Neuronal stem cell (in vitro differentiated cells): ENCODE data around the gene RCOR2.

Experiments
- DNase-seq: peaks from one replicate; pipeline ENCODE4 v3.0.0-alpha.2; 2013; ENCODE audit warnings: low spot score
- H2AFZ ChIP-seq: one replicate; pipeline ENCODE4 v1.6.1; 2013; ENCODE audit warnings: mild to moderate bottlenecking, low read length, inconsistent platforms
- H2AK5ac ChIP-seq: 2 replicates; pipeline ENCODE4 v1.6.1; 2013; ENCODE audit warnings: low read depth, mild to moderate bottlenecking, inconsistent platforms, low read length, moderate library complexity, mixed read lengths
- H2BK120ac ChIP-seq: 2 replicates; pipeline ENCODE4 v1.6.1; 2013; ENCODE audit warnings: low read depth, mild to moderate bottlenecking, inconsistent platforms, low read length, moderate library complexity, mixed read lengths
- H2BK12ac ChIP-seq: one replicate; pipeline ENCODE4 v1.6.1; 2013; ENCODE audit warnings: low read length, inconsistent platforms
- H2BK15ac ChIP-seq: 2 replicates; pipeline ENCODE4 v1.6.1; 2013; ENCODE audit warnings: mild to moderate bottlenecking, low read length, inconsistent platforms, mixed read lengths
- H2BK5ac ChIP-seq: one replicate; pipeline ENCODE4 v1.6.1; 2013; ENCODE audit warnings: inconsistent platforms, mild to moderate bottlenecking, low read length, moderate library complexity
- H3K14ac ChIP-seq: one replicate; pipeline ENCODE4 v1.6.1; 2013; ENCODE audit warnings: low read length, inconsistent platforms
- H3K18ac ChIP-seq: 2 replicates; pipeline ENCODE4 v1.6.1; 2013; ENCODE audit warnings: low read length, inconsistent platforms
- H3K23ac ChIP-seq: 2 replicates; pipeline ENCODE4 v1.6.1; 2013; ENCODE audit warnings: low read depth, mild to moderate bottlenecking, mixed read lengths, low read length, inconsistent platforms; ENCODE audit not compliant: poor library complexity
- H3K27ac ChIP-seq: replicated peaks from 3 replicates; pipeline ENCODE4 v1.5.1; 2013; ENCODE audit warnings: low read length, inconsistent platforms
- H3K27me3 ChIP-seq, 3 experiments: 2 replicates each; pipeline ENCODE4 v1.6.1; 2013; ENCODE audit warnings: low read length in 3 of 3, mild to moderate bottlenecking in 2 of 3, inconsistent platforms in 1 of 3, low read depth in 1 of 3, mixed read lengths in 1 of 3, moderate library complexity in 1 of 3; ENCODE audit not compliant: control insufficient read depth in 3 of 3, insufficient read depth in 3 of 3
- H3K36me3 ChIP-seq, 2 donors: replicated peaks in 1 of 2; 2 replicates each; pipeline ENCODE4 v1.6.1; 2013; ENCODE audit warnings: low read length in 2 of 2; ENCODE audit not compliant: control insufficient read depth in 2 of 2, insufficient read depth in 2 of 2
- H3K4ac ChIP-seq: 2 replicates; pipeline ENCODE4 v1.6.1; 2013; ENCODE audit warnings: inconsistent platforms, mild to moderate bottlenecking, low read length, moderate library complexity
- H3K4me1 ChIP-seq, 2 donors: 1 replicate in 1 of 2; 2 replicates in 1 of 2; pipeline ENCODE4 v1.6.1; 2013; ENCODE audit warnings: low read length in 2 of 2, low read depth in 1 of 2; ENCODE audit not compliant: control insufficient read depth in 2 of 2, insufficient read depth in 1 of 2
- H3K4me2 ChIP-seq: one replicate; pipeline ENCODE4 v1.6.1; 2013; ENCODE audit warnings: mild to moderate bottlenecking, low read length, inconsistent platforms; ENCODE audit not compliant: insufficient read depth, poor library complexity, severe bottlenecking
- H3K4me3 ChIP-seq, 2 donors: 2 replicates each; pipeline ENCODE4 v1.5.1; 2013; ENCODE audit warnings: low read length in 2 of 2, mild to moderate bottlenecking in 2 of 2, inconsistent platforms in 1 of 2, moderate library complexity in 1 of 2
- H3K79me1 ChIP-seq: one replicate; pipeline ENCODE4 v1.6.1; 2013; ENCODE audit warnings: low read depth, mild to moderate bottlenecking, inconsistent platforms, low read length, moderate library complexity
- H3K9ac ChIP-seq: one replicate; pipeline ENCODE4 v1.6.1; 2013; ENCODE audit warnings: mild to moderate bottlenecking, low read depth, low read length, inconsistent platforms; ENCODE audit not compliant: poor library complexity
- H3K9me3 ChIP-seq, 2 donors: replicated peaks in 1 of 2; 2 replicates each; pipeline versions ENCODE3 to v1.6.1; 2013; ENCODE audit warnings: low read length in 2 of 2, mild to moderate bottlenecking in 2 of 2, inconsistent platforms in 1 of 2, low read depth in 1 of 2, mixed read lengths in 1 of 2, moderate library complexity in 1 of 2; ENCODE audit not compliant: control insufficient read depth in 2 of 2, insufficient read depth in 1 of 2
- H4K8ac ChIP-seq: one replicate; pipeline ENCODE4 v1.6.1; 2013; ENCODE audit warnings: low read depth, mild to moderate bottlenecking, inconsistent platforms, low read length, moderate library complexity
- H4K91ac ChIP-seq: one replicate; pipeline ENCODE4 v1.6.1; 2013; ENCODE audit warnings: low read length, low read depth, mild to moderate bottlenecking, inconsistent platforms; ENCODE audit not compliant: poor library complexity
- WGBS, 2 donors: extraction: QIAGEN DNeasy Blood & Tissue Kit; methylation state at CpG; one replicate each; pipeline ENCODE4 v1.1.7; 2013; ENCODE audit warnings: missing lambda C conversion rate in 2 of 2, mixed read lengths in 1 of 2; ENCODE audit not compliant: insufficient read length in 2 of 2, insufficient replicate concordance in 1 of 2; ENCODE audit errors: extremely low coverage in 2 of 2; 5-methylcytosine and 5-hydroxymethylcytosine counted together

Gene RCOR2

DNA sequence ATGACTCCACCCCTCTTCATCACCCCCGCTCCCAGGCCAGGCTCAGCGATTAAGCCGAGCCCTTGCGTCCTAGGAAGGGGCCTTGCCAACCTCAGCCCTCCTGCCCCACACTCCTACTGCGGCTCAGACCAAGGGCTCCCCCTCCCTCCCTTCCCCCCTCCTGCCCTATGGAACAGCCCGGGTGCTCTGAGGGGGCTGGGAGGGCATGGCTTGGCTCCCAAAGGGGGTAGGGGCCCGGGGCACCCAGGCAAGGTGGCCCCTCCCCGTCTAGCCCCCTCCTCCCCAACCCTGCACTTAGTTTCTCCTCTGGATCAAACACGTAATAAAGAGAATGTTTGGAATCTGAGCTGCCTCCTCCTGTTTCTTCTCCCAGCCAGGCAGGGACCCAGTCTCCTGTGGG, 6.3 kb downstream of the RCOR2 start:
- Histone ChIP-seq H3K27ac (peak overlapping the region; percentile 82), H3K4me1 (peaks cover 40 to 42% of the 10 kb centered on the region in 2 donors), H3K9ac (peak overlapping the region; percentile 24), H2BK5ac (no peak overlapping the region), H3K9me3 (no peaks in the 10 kb centered on the region), H3K36me3 (peaks cover 29 to 71% of the 10 kb centered on the region in 2 donors), H2BK120ac (no peak overlapping the region), H2BK12ac (no peak overlapping the region), H3K27me3 (no peaks in the 10 kb centered on the region), H3K18ac (no peak overlapping the region), H2BK15ac (no peak overlapping the region), H3K4ac (no peak overlapping the region), H2AFZ (no peak overlapping the region), H3K4me2 (no peak overlapping the region), H3K14ac (no peak overlapping the region), H3K79me1 (peaks cover 20% of the 10 kb centered on the region), H2AK5ac (peak overlapping the region; percentile 92), H3K4me3 (no peak overlapping the region), H4K91ac (no peak overlapping the region), H4K8ac (no peak overlapping the region), H3K23ac (no peak overlapping the region)
- WGBS, 2 donors: no CpG with 5 or more reads among the region's 9 CpGs
- no peak for DNase-seq

DNA sequence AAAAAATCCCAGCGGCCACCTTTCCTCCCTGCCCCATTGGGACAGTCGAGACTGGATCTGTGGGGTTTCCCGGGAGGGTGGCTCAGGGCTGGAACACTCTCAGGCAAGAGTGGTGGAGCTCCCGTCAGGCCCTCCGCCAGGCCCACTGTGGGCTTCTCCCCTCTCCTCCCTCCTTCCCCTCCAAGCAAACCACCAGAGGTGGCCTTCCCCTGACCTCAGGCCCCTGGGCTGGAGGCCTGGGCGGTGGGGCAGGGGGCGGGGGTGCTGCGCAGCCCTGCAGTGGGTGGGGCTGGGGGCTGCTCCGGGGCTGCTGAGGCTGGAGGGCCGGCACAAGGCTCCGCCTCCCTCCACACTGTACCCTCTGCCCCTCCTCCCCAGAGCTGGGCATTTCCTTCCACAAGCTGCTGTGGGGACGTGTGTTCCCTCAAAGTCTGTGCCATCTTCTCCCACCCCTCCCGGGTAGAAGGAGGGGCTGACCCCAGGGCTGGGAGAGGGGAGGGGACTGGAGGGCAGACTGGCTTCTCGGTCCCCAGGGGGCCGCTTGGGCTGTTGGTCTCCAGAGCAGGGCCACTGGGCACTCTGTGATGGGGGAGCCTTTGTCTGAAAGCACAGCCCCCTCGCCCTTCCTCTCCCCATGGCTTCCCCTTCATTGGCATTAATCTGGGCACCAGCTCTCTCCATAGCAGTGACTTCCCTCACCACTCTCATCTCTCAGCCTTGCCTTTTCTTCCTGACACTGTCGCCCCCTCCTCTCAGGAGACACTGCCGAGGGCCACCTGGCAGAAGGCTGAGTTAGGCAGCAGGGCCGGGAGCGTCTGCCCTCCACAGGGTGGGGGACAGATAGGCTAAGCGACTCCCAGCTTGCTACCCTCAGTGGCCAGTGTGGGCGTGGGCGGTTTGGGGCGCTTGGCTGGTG, 7.1 kb downstream of the RCOR2 start:
- Histone ChIP-seq H2BK5ac (peak overlapping the region; percentile 69), H3K4me2 (peak overlapping the region; percentile 32), H4K91ac (no peak overlapping the region), H4K8ac (no peak overlapping the region), H3K9ac (peak overlapping the region; percentile 65), H3K23ac (peak overlapping the region; percentile 83), H3K4me3 (no peak overlapping the region), H2BK12ac (no peak overlapping the region), H3K27me3 (no peaks in the 10 kb centered on the region), H3K4ac (no peak overlapping the region), H2AFZ (no peak overlapping the region), H2BK120ac (no peak overlapping the region), H3K9me3 (no peaks in the 10 kb centered on the region), H3K18ac (peak overlapping the region; percentile 88), H3K14ac (no peak overlapping the region), H3K4me1 (peaks cover 38% of the 10 kb centered on the region in 2 donors), H3K36me3 (peaks cover 29 to 75% of the 10 kb centered on the region in 2 donors), H3K27ac (peak overlapping the region; percentile 73), H3K79me1 (peaks cover 16% of the 10 kb centered on the region), H2BK15ac (no peak overlapping the region), H2AK5ac (peak overlapping the region; percentile 20)
- no CpG with 5 or more reads among the region's 24 CpGs for WGBS, 2 donors
- peak; percentile 51 for DNase-seq

DNA sequence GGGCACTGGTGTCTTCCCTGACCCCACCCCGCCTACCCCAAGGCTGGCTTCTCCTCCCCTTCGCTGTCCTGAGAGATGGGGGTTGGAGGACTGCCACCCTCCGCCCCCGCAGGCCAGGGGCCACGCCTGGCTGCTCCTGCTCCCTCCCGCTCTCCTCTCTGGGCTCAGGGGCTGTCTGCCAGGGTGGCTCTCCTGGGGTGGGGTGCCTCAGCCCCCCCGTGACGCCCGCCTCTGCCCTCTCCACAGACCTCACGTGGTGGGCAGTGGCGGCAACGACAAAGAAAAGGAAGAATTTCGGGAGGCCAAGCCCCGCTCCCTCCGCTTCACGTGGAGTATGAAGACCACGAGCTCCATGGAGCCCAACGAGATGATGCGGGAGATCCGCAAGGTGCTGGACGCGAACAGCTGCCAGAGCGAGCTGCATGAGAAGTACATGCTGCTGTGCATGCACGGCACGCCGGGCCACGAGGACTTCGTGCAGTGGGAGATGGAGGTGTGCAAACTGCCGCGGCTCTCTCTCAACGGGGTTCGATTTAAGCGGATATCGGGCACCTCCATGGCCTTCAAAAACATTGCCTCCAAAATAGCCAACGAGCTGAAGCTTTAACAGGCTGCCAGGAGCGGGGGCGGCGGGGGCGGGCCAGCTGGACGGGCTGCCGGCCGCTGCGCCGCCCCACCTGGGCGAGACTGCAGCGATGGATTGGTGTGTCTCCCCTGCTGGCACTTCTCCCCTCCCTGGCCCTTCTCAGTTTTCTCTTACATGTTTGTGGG, 8.1 kb downstream of the RCOR2 start:
- Histone ChIP-seq H3K9me3 (no peaks in the 10 kb centered on the region), H2BK120ac (peak overlapping the region; percentile 89), H3K4me3 (no peak overlapping the region), H2BK12ac (peak overlapping the region; percentile 94), H3K4ac (no peak overlapping the region), H3K4me1 (peaks cover 35 to 36% of the 10 kb centered on the region in 2 donors), H3K23ac (peak overlapping the region; percentile 73), H3K9ac (peak overlapping the region; percentile 70), H2AFZ (no peak overlapping the region), H3K79me1 (peaks cover 11% of the 10 kb centered on the region), H4K8ac (no peak overlapping the region), H3K27me3 (no peaks in the 10 kb centered on the region), H2AK5ac (peak overlapping the region; percentile 98), H2BK5ac (peak overlapping the region; percentile 87), H3K27ac (peak overlapping the region; percentile 73), H2BK15ac (peak overlapping the region; percentile 75), H3K14ac (peak overlapping the region; percentile 56), H4K91ac (no peak overlapping the region), H3K4me2 (no peak overlapping the region), H3K36me3 (peaks cover 25 to 75% of the 10 kb centered on the region in 2 donors), H3K18ac (peak overlapping the region; percentile 94)
- WGBS, 2 donors: no CpG with 5 or more reads among the region's 46 CpGs
- no peak for DNase-seq
